ENCODE results near the gene PHF21A.

DNA sequence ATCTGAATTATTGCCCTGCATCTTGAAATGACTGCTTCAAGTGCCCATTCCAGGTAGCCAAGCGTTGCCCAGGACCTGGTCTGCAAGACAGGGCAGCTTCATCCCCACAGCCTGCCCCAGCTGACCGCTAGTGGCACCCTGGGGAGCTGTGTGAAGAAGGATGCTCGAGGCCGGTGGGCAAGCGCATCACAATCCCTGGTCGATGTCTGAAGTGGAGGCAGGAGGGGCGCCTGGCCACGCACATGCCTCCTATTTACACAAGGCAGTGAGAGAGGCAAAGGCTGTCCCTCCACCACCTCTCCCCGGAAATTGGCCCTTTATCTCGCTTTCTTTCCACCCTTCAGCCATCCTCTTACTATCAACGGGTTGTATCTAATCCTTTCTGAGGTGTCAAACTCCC, 28.1 kb upstream of the PHF21A start:
- TF ChIP-seq, protein P1, sequence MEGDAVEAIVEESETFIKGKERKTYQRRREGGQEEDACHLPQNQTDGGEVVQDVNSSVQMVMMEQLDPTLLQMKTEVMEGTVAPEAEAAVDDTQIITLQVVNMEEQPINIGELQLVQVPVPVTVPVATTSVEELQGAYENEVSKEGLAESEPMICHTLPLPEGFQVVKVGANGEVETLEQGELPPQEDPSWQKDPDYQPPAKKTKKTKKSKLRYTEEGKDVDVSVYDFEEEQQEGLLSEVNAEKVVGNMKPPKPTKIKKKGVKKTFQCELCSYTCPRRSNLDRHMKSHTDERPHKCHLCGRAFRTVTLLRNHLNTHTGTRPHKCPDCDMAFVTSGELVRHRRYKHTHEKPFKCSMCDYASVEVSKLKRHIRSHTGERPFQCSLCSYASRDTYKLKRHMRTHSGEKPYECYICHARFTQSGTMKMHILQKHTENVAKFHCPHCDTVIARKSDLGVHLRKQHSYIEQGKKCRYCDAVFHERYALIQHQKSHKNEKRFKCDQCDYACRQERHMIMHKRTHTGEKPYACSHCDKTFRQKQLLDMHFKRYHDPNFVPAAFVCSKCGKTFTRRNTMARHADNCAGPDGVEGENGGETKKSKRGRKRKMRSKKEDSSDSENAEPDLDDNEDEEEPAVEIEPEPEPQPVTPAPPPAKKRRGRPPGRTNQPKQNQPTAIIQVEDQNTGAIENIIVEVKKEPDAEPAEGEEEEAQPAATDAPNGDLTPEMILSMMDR (IDR thresholded peaks at IDR 0.05) = no peak
- no peak for TF ChIP-seq POLR2A (IDR thresholded peaks at IDR 0.05)
